Measurements from ENCODE around the gene SPACA7. TPM values are rescaled to one million over a fixed set of nuclear protein-coding genes. Genes with fewer than 3 reads are reported as not detected.
"Not testable (repeated sequence)": the region's sequence is repeated elsewhere in the genome, so short reads cannot be mapped to it uniquely, and the experiment has no call there.

The SPACA7 gene
- polyA plus RNA-seq, 1 donor from 2014 or later, result not detected

DNA sequence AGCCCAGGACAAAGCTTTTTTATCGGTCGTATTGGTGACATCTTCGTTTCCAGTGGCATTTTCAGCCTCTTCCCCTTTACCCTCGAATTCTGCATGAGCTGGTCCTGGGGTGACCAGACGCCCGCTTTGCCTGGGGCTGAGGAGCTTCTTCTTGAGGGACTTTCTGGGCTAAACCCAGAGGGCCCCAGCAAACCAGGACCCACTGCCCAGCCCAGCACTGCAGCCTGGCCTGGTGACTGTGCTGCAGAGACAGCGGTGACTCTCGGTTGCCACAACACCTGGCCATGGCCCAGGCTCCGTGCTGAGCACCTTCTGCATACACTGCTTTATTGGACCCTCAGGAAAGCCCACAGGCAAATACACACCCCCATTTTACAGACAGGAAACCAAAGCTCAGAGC, 21.0 kb downstream of the SPACA7 start:
- Histone ChIP-seq H2AFZ (ENCODE audit: low read depth, low read length) (no peak overlapping the region), H3K27me3 (ENCODE audit: insufficient read depth, low read depth, low read length) (no peaks in the 10 kb centered on the region), H3K9ac (ENCODE audit: low read length) (no peak overlapping the region), H3K36me3 (ENCODE audit: insufficient read depth, low read length) (no peaks in the 10 kb centered on the region), H3K9me2 (ENCODE audit: insufficient read depth, low read length) (no peaks in the 10 kb centered on the region), H3F3A (ENCODE audit: insufficient read depth, low read length, poor library complexity, severe bottlenecking) (no peaks in the 10 kb centered on the region), H3K4me3 (ENCODE audit: low read length) (no peak overlapping the region), H3K4me2 (ENCODE audit: low read length) (no peak overlapping the region), H4K20me1 (ENCODE audit: insufficient read depth) (no peaks in the 10 kb centered on the region), H3K27ac (ENCODE audit: low read length) (no peak overlapping the region), H3K79me2 (replicated peaks; ENCODE audit: insufficient read depth, low read length) (no peaks in the 10 kb centered on the region), H3K9me3 (ENCODE audit: low read length) (no peaks in the 10 kb centered on the region)
- no peak for TF ChIP-seq EZH2 (IDR thresholded peaks at IDR 0.05; ENCODE audit: borderline replicate concordance, insufficient read depth, low read length, poor library complexity, severe bottlenecking)
- no peak for TF ChIP-seq POLR2AphosphoS5 (IDR thresholded peaks at IDR 0.05)
- TF ChIP-seq, protein P1, sequence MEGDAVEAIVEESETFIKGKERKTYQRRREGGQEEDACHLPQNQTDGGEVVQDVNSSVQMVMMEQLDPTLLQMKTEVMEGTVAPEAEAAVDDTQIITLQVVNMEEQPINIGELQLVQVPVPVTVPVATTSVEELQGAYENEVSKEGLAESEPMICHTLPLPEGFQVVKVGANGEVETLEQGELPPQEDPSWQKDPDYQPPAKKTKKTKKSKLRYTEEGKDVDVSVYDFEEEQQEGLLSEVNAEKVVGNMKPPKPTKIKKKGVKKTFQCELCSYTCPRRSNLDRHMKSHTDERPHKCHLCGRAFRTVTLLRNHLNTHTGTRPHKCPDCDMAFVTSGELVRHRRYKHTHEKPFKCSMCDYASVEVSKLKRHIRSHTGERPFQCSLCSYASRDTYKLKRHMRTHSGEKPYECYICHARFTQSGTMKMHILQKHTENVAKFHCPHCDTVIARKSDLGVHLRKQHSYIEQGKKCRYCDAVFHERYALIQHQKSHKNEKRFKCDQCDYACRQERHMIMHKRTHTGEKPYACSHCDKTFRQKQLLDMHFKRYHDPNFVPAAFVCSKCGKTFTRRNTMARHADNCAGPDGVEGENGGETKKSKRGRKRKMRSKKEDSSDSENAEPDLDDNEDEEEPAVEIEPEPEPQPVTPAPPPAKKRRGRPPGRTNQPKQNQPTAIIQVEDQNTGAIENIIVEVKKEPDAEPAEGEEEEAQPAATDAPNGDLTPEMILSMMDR (IDR thresholded peaks at IDR 0.05; ENCODE audit: poor library complexity, severe bottlenecking), result no peak
- TF ChIP-seq MXI1 (conservative IDR thresholded peaks at IDR 0.05; ENCODE audit: poor library complexity, severe bottlenecking), result no peak
- TF ChIP-seq, protein P2, sequence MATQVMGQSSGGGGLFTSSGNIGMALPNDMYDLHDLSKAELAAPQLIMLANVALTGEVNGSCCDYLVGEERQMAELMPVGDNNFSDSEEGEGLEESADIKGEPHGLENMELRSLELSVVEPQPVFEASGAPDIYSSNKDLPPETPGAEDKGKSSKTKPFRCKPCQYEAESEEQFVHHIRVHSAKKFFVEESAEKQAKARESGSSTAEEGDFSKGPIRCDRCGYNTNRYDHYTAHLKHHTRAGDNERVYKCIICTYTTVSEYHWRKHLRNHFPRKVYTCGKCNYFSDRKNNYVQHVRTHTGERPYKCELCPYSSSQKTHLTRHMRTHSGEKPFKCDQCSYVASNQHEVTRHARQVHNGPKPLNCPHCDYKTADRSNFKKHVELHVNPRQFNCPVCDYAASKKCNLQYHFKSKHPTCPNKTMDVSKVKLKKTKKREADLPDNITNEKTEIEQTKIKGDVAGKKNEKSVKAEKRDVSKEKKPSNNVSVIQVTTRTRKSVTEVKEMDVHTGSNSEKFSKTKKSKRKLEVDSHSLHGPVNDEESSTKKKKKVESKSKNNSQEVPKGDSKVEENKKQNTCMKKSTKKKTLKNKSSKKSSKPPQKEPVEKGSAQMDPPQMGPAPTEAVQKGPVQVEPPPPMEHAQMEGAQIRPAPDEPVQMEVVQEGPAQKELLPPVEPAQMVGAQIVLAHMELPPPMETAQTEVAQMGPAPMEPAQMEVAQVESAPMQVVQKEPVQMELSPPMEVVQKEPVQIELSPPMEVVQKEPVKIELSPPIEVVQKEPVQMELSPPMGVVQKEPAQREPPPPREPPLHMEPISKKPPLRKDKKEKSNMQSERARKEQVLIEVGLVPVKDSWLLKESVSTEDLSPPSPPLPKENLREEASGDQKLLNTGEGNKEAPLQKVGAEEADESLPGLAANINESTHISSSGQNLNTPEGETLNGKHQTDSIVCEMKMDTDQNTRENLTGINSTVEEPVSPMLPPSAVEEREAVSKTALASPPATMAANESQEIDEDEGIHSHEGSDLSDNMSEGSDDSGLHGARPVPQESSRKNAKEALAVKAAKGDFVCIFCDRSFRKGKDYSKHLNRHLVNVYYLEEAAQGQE (IDR thresholded peaks at IDR 0.05; ENCODE audit: borderline replicate concordance), result no peak
- no peak for TF ChIP-seq RAD21 (conservative IDR thresholded peaks at IDR 0.05)
- no peak for TF ChIP-seq SMC3 (conservative IDR thresholded peaks at IDR 0.05; ENCODE audit: poor library complexity)
- TF ChIP-seq TAF1 (IDR thresholded peaks at IDR 0.05; ENCODE audit: low read depth), result no peak
- no peak for TF ChIP-seq EP300 (conservative IDR thresholded peaks at IDR 0.05; ENCODE audit: poor library complexity, severe bottlenecking)

DNA sequence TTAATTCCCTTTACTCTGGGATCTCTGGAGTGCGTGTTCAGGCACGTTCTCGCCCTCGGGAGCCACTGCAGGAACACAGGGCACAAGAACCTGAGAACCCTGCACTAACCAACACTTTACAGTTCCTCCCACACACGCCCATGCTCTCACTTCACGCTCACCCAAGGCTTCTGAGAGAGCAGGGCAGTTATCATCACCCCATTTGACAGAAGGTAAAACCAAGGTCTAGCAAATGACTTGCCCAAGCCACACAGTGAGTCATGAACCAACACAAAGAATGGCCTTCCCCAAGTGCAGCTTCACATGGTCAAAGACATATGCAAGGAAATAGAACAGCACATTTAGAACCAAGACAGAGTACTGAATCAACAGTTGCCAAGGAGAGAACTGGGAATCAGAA, 22.2 kb downstream of the SPACA7 start:
- not testable (repeated sequence) for H2AFZ ChIP-seq (ENCODE audit: low read depth, low read length)

DNA sequence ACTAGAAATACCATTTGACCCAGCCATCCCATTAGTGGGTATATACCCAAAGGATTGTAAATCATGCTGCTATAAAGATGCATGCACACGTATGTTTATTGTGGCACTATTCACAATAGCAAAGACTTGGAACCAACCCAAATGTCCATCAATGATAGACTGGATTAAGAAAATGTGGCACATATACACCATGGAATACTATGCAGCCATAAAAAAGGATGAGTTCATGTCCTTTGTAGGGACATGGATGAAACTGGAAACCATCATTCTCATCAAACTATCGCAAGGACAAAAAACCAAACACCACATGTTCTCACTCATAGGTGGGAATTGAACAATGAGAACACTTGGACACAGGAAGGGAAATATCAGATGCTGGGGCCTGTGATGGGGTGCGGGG, 33.7 kb downstream of the SPACA7 start:
- not testable (repeated sequence) for H3K4me2 ChIP-seq (ENCODE audit: low read length); H4K20me1 ChIP-seq (ENCODE audit: insufficient read depth); H3K36me3 ChIP-seq (ENCODE audit: insufficient read depth, low read length); H3K27ac ChIP-seq (ENCODE audit: low read length); H3K27me3 ChIP-seq (ENCODE audit: insufficient read depth, low read depth, low read length); H3K79me2 ChIP-seq (replicated peaks; ENCODE audit: insufficient read depth, low read length); H3K9ac ChIP-seq (ENCODE audit: low read length); H3F3A ChIP-seq (ENCODE audit: insufficient read depth, low read length, poor library complexity, severe bottlenecking); H3K4me3 ChIP-seq (ENCODE audit: low read length); H3K9me3 ChIP-seq (ENCODE audit: low read length); H3K9me2 ChIP-seq (ENCODE audit: insufficient read depth, low read length); H2AFZ ChIP-seq (ENCODE audit: low read depth, low read length)

More for the DNA sequence above, 22.2 kb downstream of the SPACA7 start:
- H3K36me3 ChIP-seq (ENCODE audit: insufficient read depth, low read length); H3K27ac ChIP-seq (ENCODE audit: low read length); H3F3A ChIP-seq (ENCODE audit: insufficient read depth, low read length, poor library complexity, severe bottlenecking); H3K9ac ChIP-seq (ENCODE audit: low read length); H3K27me3 ChIP-seq (ENCODE audit: insufficient read depth, low read depth, low read length); H4K20me1 ChIP-seq (ENCODE audit: insufficient read depth); H3K4me2 ChIP-seq (ENCODE audit: low read length); H3K9me2 ChIP-seq (ENCODE audit: insufficient read depth, low read length); H3K9me3 ChIP-seq (ENCODE audit: low read length); H3K4me3 ChIP-seq (ENCODE audit: low read length); H3K79me2 ChIP-seq (replicated peaks; ENCODE audit: insufficient read depth, low read length): not testable (repeated sequence)
